ENCODE measurements around the gene ANKRA2. TPM values are rescaled to one million over a fixed set of nuclear protein-coding genes. Genes with fewer than 3 reads are reported as not detected.

The ANKRA2 gene
- polyA plus RNA-seq, 3 donors = 13.4 to 14.9 (median 13.5) TPM

- no peak for DNase-seq
- intact Hi-C loops (cut with micrococcal nuclease) = no loop called here
- no peaks in the 10 kb centered on the region for H3K9me3 ChIP-seq (replicated peaks in 1 of 2; ENCODE audit: control insufficient read depth in 1 of 2, insufficient read depth in 1 of 2, low read length in 2 of 2)
- no peak overlapping the region for H3K9ac ChIP-seq (ENCODE audit: insufficient read depth, low read length, poor library complexity, severe bottlenecking)
- H3K36me3 ChIP-seq (replicated peaks in 1 of 2; ENCODE audit: control insufficient read depth in 1 of 2, insufficient read depth in 2 of 2, low read length in 2 of 2) = no peaks in the 10 kb centered on the region
- H2AFZ ChIP-seq (ENCODE audit: insufficient read depth, low read depth, low read length, poor library complexity, severe bottlenecking) = no peak overlapping the region
- no peaks in the 10 kb centered on the region for H4K20me1 ChIP-seq (ENCODE audit: insufficient read depth, low read length)
- H3K27ac Mint-ChIP-seq = no peak overlapping the region
- WGBS (ENCODE audit: insufficient coverage) = 60% methylated on average over 3 of the region's 3 CpGs
- no peak overlapping the region for H3K4me2 ChIP-seq (replicated peaks; ENCODE audit: extremely low read depth, low read length, poor library complexity, severe bottlenecking)
- H3K27me3 ChIP-seq (ENCODE audit: control insufficient read depth in 2 of 2, insufficient read depth in 2 of 2, low read length in 2 of 2) = peaks cover 0 to 3% of the 10 kb centered on the region in 2 donors
- H3K4me3 ChIP-seq (replicated peaks in 1 of 3; ENCODE audit: low read depth in 2 of 3, low read length in 3 of 3) = no peak overlapping the region
- no peak overlapping the region for H3K4me3 Mint-ChIP-seq
- H3K79me2 ChIP-seq (ENCODE audit: insufficient read depth, low read length) = no peaks in the 10 kb centered on the region
- H3K4me1 ChIP-seq (ENCODE audit: control insufficient read depth in 1 of 2, insufficient read depth in 2 of 2, low read length in 2 of 2) = no peaks in the 10 kb centered on the region
- no peaks in the 10 kb centered on the region for H3K36me3 Mint-ChIP-seq
- H3K4me1 Mint-ChIP-seq = peaks cover 2% of the 10 kb centered on the region
- H3K27ac ChIP-seq (ENCODE audit: low read depth in 1 of 2, low read length in 2 of 2) = no peak overlapping the region
- peaks cover 0 to 2% (median 0%) of the 10 kb centered on the region in 7 donors for H3K9me3 Mint-ChIP-seq
- peaks cover 15 to 27% (median 19%) of the 10 kb centered on the region in 3 donors for H3K27me3 Mint-ChIP-seq (ENCODE audit: low read depth in 3 of 3)
- TF ChIP-seq CTCF (IDR thresholded peaks at IDR 0.05) = no peak
Measured at GRCh38 chr5:73540192-73540591, 25.2 kb downstream of the ANKRA2 start.

- Mint-ChIP-seq H3K27me3 (ENCODE audit: low read depth in 3 of 3) (peaks cover 15 to 27% (median 19%) of the 10 kb centered on the region in 3 donors), H3K4me1 (peaks cover 2% of the 10 kb centered on the region)
Measured at GRCh38 chr5:73539730-73540129, 25.7 kb downstream of the ANKRA2 start.

More at GRCh38 chr5:73539730-73540129, 25.7 kb downstream of the ANKRA2 start:
- no peaks in the 10 kb centered on the region for H3K9me3 ChIP-seq (replicated peaks in 1 of 2; ENCODE audit: control insufficient read depth in 1 of 2, insufficient read depth in 1 of 2, low read length in 2 of 2)
- no peaks in the 10 kb centered on the region for H3K4me1 ChIP-seq (ENCODE audit: control insufficient read depth in 1 of 2, insufficient read depth in 2 of 2, low read length in 2 of 2)
- H3K79me2 ChIP-seq (ENCODE audit: insufficient read depth, low read length) = no peaks in the 10 kb centered on the region
- Mint-ChIP-seq H3K4me3 (no peak overlapping the region), H3K27ac (no peak overlapping the region), H3K36me3 (no peaks in the 10 kb centered on the region), H3K9me3 (peaks cover 0 to 2% (median 0%) of the 10 kb centered on the region in 7 donors)
- 88% methylated on average over 2 of the region's 2 CpGs for whole genome bisulfite sequencing (ENCODE audit: insufficient coverage)
- peaks cover 0 to 3% of the 10 kb centered on the region in 2 donors for H3K27me3 ChIP-seq (ENCODE audit: control insufficient read depth in 2 of 2, insufficient read depth in 2 of 2, low read length in 2 of 2)
- H2AFZ ChIP-seq (ENCODE audit: insufficient read depth, low read depth, low read length, poor library complexity, severe bottlenecking) = no peak overlapping the region
- H3K9ac ChIP-seq (ENCODE audit: insufficient read depth, low read length, poor library complexity, severe bottlenecking) = no peak overlapping the region
- TF ChIP-seq CTCF (IDR thresholded peaks at IDR 0.05) = no peak
- H4K20me1 ChIP-seq (ENCODE audit: insufficient read depth, low read length) = no peaks in the 10 kb centered on the region
- H3K4me3 ChIP-seq (replicated peaks in 1 of 3; ENCODE audit: low read depth in 2 of 3, low read length in 3 of 3) = no peak overlapping the region
- no peaks in the 10 kb centered on the region for H3K36me3 ChIP-seq (replicated peaks in 1 of 2; ENCODE audit: control insufficient read depth in 1 of 2, insufficient read depth in 2 of 2, low read length in 2 of 2)
- H3K27ac ChIP-seq (ENCODE audit: low read depth in 1 of 2, low read length in 2 of 2) = no peak overlapping the region
- DNase-seq = no peak
- intact Hi-C loops (cut with micrococcal nuclease) = no loop called here
- H3K4me2 ChIP-seq (replicated peaks; ENCODE audit: extremely low read depth, low read length, poor library complexity, severe bottlenecking) = no peak overlapping the region

Data from CD14-positive monocyte (primary cell).